AG04449 (cell line): ENCODE results near the gene COL15A1.

Source experiments
- CTCF ChIA-PET: fragments of 350-600 bp; formaldehyde crosslinking; extraction: SDS; loops from one replicate; lab custom pipeline; 2021; ENCODE audit warnings: antibody characterized with exemption; lab: Yijun Ruan, JAX
- POLR2A ChIA-PET: fragments of 400-600, 350-600 bp; formaldehyde crosslinking; extraction: SDS; loops from one replicate; lab custom pipeline; 2020; ENCODE audit warnings: antibody characterized with exemption, inconsistent platforms; lab: Yijun Ruan, JAX
- DNase-seq: peaks from one replicate; pipeline ENCODE4 v3.0.0-alpha.2; 2010; ENCODE audit warnings: low read depth, low spot score
- H3K4me3 ChIP-seq: 2 replicates; pipeline ENCODE4 v1.5.1; 2011; ENCODE audit warnings: low read depth, mild to moderate bottlenecking, control low read depth, low read length
- TF ChIP-seq, protein P1 (sequence below): IDR thresholded peaks from one replicate; pipeline ENCODE4 v1.5.1; 2011; ENCODE audit warnings: mild to moderate bottlenecking, moderate library complexity, low read length, control low read depth, inconsistent platforms; ENCODE audit not compliant: insufficient read depth; ENCODE audit errors: missing control alignments

COL15A1 gene

DNA sequence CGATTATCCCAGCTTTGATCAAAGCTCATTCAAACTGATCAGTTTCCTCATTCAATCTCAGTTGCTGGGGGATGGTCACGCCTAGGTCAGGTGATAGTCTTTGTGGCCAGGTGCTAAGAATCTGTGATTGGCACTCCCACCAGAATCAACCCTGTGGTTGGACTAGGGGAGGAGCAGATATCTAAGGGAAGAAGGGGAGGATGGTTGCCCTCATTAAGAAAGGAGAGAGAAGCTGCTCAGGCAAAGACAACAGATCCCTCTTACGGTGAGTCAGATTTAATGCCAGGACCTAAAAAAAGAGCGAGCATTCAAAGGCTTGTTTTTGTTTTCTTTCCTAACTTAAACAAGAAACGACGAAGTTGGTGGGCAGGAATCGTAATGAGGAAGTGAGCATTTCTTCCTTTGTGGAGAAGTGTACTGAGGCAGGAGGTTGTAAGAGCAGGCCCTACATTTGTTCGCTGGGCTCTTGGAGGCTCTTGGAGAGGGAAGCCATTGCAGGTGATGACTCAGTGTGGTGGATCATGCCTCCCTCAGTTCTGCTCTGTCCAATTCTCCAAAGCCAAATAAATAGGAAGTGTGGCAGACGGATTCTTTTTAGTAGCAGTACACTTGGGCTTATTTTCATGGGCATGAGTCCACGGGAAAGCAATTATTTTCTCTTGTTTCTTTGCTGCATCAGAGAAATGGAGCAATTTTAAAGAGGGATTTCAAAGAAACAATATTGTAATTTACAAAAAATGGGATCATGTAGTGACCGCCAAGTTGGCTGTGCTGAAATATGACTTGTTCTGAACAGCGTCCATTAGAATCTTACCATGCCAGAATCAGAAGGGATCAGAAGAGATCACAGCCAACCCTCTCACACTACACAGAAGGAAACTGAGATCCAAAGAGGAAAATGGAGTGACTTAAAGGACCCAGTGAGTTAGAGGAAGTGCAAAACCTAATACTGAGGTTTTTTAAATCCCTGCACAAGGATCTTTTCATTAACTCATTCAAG lies 142.5 kb downstream of the COL15A1 start:
- TF ChIP-seq, protein P1, sequence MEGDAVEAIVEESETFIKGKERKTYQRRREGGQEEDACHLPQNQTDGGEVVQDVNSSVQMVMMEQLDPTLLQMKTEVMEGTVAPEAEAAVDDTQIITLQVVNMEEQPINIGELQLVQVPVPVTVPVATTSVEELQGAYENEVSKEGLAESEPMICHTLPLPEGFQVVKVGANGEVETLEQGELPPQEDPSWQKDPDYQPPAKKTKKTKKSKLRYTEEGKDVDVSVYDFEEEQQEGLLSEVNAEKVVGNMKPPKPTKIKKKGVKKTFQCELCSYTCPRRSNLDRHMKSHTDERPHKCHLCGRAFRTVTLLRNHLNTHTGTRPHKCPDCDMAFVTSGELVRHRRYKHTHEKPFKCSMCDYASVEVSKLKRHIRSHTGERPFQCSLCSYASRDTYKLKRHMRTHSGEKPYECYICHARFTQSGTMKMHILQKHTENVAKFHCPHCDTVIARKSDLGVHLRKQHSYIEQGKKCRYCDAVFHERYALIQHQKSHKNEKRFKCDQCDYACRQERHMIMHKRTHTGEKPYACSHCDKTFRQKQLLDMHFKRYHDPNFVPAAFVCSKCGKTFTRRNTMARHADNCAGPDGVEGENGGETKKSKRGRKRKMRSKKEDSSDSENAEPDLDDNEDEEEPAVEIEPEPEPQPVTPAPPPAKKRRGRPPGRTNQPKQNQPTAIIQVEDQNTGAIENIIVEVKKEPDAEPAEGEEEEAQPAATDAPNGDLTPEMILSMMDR, result no peak
- DNase-seq, result no peak
- no peak overlapping the region for H3K4me3 ChIP-seq
- POLR2A ChIA-PET, result no interaction called here
- CTCF ChIA-PET, result interaction anchor here (1.1 to 1.7 kb wide), 3 partner anchors 8 to 85 kb away, joined by 3 to 5 read pairs (median 4); no protein-coding TSS in a partner anchor

DNA sequence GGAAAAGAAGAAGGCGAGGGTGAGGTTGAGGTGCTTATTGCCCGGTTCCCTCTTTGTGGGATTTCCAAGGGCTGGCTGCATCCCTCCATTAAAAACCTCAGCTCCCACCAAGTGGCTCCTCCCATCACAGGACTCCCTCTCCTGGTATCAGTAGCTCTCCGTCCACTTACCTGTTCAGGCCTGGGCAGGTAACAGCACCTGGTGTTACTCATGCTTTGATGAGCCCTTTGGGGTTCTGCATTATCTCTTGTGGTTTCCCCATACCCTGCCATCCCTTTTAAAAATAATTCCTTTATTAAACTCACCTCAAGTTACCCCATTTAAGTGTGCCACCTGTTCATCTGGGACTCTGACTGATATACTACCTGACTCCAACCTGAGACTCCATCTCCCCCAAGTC lies 143.8 kb downstream of the COL15A1 start:
- CTCF ChIA-PET, result interaction anchor here (0.9 kb wide), 1 partner anchor 16 kb away, joined by 3 read pairs; no protein-coding TSS in a partner anchor
- TF ChIP-seq, protein P1, result no peak
- H3K4me3 ChIP-seq, result no peak overlapping the region
- POLR2A ChIA-PET, result no interaction called here
- DNase-seq, result no peak

DNA sequence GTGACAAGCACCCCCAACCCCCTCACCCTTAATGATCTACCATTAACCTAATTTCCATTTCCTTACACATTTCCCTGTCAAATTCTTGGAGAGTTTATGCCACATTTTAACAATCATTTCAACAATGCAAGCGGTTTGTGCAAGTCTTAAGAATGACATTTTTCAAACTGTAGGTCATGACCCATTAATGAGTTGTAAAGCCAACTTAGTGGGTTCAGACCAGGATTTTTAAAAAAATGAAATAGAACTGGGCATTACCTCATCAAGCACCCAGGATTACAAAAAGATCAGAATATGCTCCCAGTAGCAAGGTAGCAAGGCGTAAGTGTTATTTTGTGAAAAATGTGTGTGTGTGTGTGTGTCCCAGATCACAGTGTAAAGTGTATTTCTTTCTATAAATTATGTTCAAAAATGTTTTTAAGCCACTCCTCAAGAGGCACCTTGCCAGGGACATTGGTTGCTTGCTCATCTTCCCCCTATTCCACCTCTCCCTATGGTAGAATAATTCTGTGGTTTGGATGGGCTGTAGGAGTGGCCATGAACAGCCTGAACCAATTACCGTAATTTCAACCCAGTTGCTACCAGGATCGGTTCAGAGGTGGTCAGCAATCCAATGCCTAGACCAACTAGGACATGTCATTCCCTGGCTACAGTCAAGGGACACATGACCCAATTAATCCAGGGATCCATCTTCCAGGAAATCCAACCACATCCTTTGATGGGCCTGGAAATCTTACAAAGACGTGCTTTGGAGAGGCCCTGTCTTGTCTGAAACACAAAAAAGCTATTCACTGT lies 146.8 kb downstream of the COL15A1 start:
- POLR2A ChIA-PET, result no interaction called here

DNA sequence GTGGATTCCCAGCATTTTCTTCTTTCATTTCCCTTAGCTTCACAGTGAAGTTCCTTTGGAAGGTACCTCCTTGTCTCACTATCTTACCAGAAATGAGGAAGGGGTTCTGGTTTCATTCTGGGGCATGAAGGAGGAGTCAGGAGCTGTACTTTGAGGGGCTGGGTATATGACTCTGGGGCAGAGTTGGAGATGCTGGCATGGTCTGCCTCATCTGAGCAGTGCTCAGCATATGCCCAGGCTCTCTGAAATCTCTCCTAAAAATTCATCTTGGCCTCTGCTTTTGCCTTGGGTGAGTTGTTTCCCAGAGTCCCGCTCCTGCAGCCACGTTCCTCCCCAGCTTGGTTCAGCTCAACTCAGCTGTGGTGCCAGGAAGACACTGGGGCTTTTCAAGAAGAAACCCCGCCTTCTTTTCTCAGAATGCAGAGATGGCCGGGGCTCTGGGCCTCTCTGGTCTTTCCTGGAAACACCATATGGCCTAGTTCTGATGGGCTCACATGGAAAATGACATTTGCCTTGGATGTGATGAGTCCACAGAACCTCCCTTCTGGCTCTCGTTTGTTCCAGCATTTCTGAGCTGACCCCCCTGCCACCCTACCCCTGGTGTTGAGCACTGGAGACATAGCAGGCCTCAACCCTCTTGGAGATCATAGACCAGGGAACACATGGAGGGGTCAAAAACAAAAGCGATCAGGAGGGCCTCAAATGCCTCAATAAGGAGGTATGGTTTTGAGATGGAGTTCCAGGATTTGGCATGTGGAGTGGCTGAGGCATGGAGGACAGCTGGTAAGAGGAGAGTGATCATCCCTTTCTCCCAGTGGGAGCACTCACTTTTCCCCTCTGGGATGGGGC lies 149.2 kb downstream of the COL15A1 start:
- TF ChIP-seq, protein P1, result no peak
- ChIA-PET CTCF (interaction anchor here (0.9 to 2.2 kb wide), 3 partner anchors 11 to 95 kb away, joined by 3 to 8 read pairs (median 6); no protein-coding TSS in a partner anchor), POLR2A (no interaction called here)
- H3K4me3 ChIP-seq, result no peak overlapping the region
- DNase-seq, result no peak

More for the DNA sequence above, 146.8 kb downstream of the COL15A1 start:
- TF ChIP-seq, protein P1, result no peak
- no peak overlapping the region for H3K4me3 ChIP-seq
- no peak for DNase-seq
- CTCF ChIA-PET, result interaction anchor here (1.2 to 1.9 kb wide), 2 partner anchors 92 kb away, joined by 4 read pairs; no protein-coding TSS in a partner anchor

DNA sequence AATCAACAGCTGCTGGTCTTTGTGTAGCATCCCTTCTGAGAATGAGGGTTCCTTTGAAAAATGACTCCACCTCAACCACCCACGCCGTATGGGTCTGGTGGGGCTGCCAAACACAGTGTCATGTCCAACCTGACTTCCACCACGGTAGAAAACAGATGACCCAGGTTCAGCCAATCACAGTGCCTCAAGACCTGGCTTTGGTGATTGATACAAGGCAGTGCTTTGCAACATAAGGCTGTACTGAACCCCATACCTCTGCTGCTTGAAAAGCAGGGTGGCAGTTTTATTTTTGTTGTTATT lies 149.7 kb downstream of the COL15A1 start:
- ChIA-PET CTCF (interaction anchor here (1.5 to 1.8 kb wide), 2 partner anchors 8 to 95 kb away, joined by 4 to 6 read pairs; no protein-coding TSS in a partner anchor), POLR2A (no interaction called here)
- no peak overlapping the region for H3K4me3 ChIP-seq
- no peak for DNase-seq
- TF ChIP-seq, protein P1, result no peak
